Trophoblast cell (in vitro differentiated cells and primary cell): ENCODE measurements around the gene DENND1C.

Experiments used
- DNase-seq, 2 donors: peaks; one replicate each; pipeline ENCODE4 v3.0.0-alpha.2; 2016
- H2AFZ ChIP-seq: 2 replicates; pipeline ENCODE4 v1.6.1; 2013; ENCODE audit warnings: low read length, moderate library complexity, mild to moderate bottlenecking; ENCODE audit not compliant: insufficient read depth, poor library complexity
- H2AK5ac ChIP-seq: 2 replicates; pipeline ENCODE4 v1.6.1; 2013; ENCODE audit warnings: mild to moderate bottlenecking, low read length
- H2BK120ac ChIP-seq: 2 replicates; pipeline ENCODE4 v1.6.1; 2013; ENCODE audit warnings: low read length, mild to moderate bottlenecking, moderate library complexity; ENCODE audit not compliant: insufficient read depth, poor library complexity
- H2BK12ac ChIP-seq: 2 replicates; pipeline ENCODE4 v1.6.1; 2013; ENCODE audit warnings: mild to moderate bottlenecking, low read length, moderate library complexity
- H2BK5ac ChIP-seq: 2 replicates; pipeline ENCODE4 v1.6.1; 2013; ENCODE audit warnings: low read length, low read depth, moderate library complexity, mild to moderate bottlenecking; ENCODE audit not compliant: poor library complexity
- H3K14ac ChIP-seq: 2 replicates; pipeline ENCODE4 v1.6.1; 2013; ENCODE audit warnings: mild to moderate bottlenecking, low read length
- H3K18ac ChIP-seq: 2 replicates; pipeline ENCODE4 v1.6.1; 2013; ENCODE audit warnings: mild to moderate bottlenecking, low read length
- H3K23ac ChIP-seq: 2 replicates; pipeline ENCODE4 v1.6.1; 2013; ENCODE audit warnings: low read length
- H3K27ac ChIP-seq: 2 replicates; pipeline ENCODE4 v1.5.1; 2013; ENCODE audit warnings: low read depth, mild to moderate bottlenecking, inconsistent platforms, low read length, moderate library complexity
- H3K27me3 ChIP-seq: 2 replicates; pipeline ENCODE4 v1.6.1; 2013; ENCODE audit warnings: inconsistent platforms, mild to moderate bottlenecking, low read length, moderate library complexity; ENCODE audit not compliant: insufficient read depth
- H3K36me3 ChIP-seq, 2 experiments: 1 replicate in 1 of 2; 2 replicates in 1 of 2; pipeline ENCODE4 v1.6.1; 2013; ENCODE audit warnings: low read length in 2 of 2, mild to moderate bottlenecking in 2 of 2, moderate library complexity in 1 of 2; ENCODE audit not compliant: insufficient read depth in 2 of 2, control insufficient read depth in 1 of 2
- H3K4ac ChIP-seq: 2 replicates; pipeline ENCODE4 v1.6.1; 2013; ENCODE audit warnings: low read depth, mild to moderate bottlenecking, low read length, moderate library complexity
- H3K4me1 ChIP-seq, 2 experiments: 1 replicate in 1 of 2; 2 replicates in 1 of 2; pipeline ENCODE4 v1.6.1; 2013; ENCODE audit warnings: low read length in 2 of 2, mild to moderate bottlenecking in 2 of 2, moderate library complexity in 1 of 2; ENCODE audit not compliant: insufficient read depth in 2 of 2, control insufficient read depth in 1 of 2
- H3K4me2 ChIP-seq: 2 replicates; pipeline ENCODE4 v1.6.1; 2013; ENCODE audit warnings: inconsistent platforms, mild to moderate bottlenecking, low read length, moderate library complexity
- H3K4me3 ChIP-seq: 2 replicates; pipeline ENCODE4 v1.5.1; 2013; ENCODE audit warnings: mild to moderate bottlenecking, low read depth, low read length, inconsistent platforms
- H3K79me1 ChIP-seq: one replicate; pipeline ENCODE4 v1.6.1; 2013; ENCODE audit warnings: low read length
- H3K79me2 ChIP-seq: 2 replicates; pipeline ENCODE4 v1.6.1; 2013; ENCODE audit warnings: low read length, mild to moderate bottlenecking; ENCODE audit not compliant: control insufficient read depth, insufficient read depth, poor library complexity
- H3K9ac ChIP-seq: 2 replicates; pipeline ENCODE4 v1.6.1; 2013; ENCODE audit warnings: mild to moderate bottlenecking, low read length
- H3K9me3 ChIP-seq: 2 replicates; pipeline ENCODE4 v1.6.1; 2013; ENCODE audit warnings: low read depth, mild to moderate bottlenecking, control low read depth, inconsistent platforms, low read length; ENCODE audit not compliant: insufficient read depth
- H4K12ac ChIP-seq: 2 replicates; pipeline ENCODE4 v1.6.1; 2013; ENCODE audit warnings: low read depth, mild to moderate bottlenecking, low read length, moderate library complexity
- H4K8ac ChIP-seq: 2 replicates; pipeline ENCODE4 v1.6.1; 2013; ENCODE audit warnings: low read depth, mild to moderate bottlenecking, low read length, moderate library complexity
- H4K91ac ChIP-seq: one replicate; pipeline ENCODE4 v1.6.1; 2013; ENCODE audit warnings: low read depth, mild to moderate bottlenecking, low read length, moderate library complexity
- whole genome bisulfite sequencing: extraction: QIAGEN DNeasy Blood & Tissue Kit; methylation state at CpG from one replicate; pipeline ENCODE4 v1.1.7; 2013; ENCODE audit warnings: missing lambda C conversion rate; ENCODE audit not compliant: insufficient read length, insufficient coverage; ENCODE audit errors: extremely low coverage; 5-methylcytosine and 5-hydroxymethylcytosine counted together

DENND1C gene

DNA sequence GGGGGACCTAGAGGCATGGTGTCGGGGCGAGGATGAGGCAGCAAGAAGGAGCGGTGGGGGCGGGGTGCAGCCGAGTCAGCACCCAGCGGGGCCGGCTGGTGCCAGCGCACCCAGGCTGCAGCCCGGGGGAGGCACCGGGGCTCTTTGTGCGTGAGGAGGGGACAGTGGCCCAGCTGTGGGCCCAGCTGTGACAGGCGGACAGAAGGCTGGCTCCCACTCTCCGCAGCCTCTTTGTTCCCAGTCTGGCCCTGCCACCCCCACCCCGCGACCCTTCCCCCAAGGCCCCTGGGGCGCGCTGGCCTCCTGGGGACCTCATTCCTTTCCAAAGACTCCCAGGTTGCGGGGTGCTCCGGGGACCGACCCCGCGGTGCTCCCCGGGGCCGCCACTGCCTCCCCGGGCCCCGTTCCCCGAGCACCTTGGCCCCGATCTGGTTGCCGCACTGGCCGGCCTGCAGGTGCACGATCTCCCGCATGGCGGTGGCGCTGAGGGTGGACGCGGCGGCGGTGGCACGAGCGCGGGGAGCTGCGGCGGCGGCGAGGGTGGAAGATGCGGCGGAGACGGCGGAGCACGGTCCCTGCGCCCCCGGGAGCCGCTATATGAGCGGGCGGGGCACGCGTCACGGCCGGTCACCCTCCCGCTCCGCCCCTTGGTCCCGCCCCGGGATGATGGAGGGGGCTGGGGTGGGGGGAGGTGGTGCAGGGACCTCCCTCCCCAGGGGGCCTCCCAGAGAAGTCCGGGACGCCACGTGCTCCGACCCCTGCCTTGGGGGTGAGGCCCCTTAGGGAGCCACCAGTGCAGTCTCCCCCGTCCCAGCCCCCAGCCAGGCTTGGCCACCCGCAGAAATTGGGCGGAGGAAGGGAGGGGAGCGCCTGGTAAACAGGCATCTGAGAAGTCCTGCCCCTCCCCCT is 20.4 kb upstream of the DENND1C start, which contains the start of gene TUBB4A:
Gene TUBB4A, minus strand, starts transcription at position 570 of the 909 bp plus-strand sequence. Its CDS starts 97 bp downstream, at position 473.
- Histone ChIP-seq H3K4me2 (peak within 1 kb of the TSS; percentile 45), H4K91ac (no peak within 1 kb of the TSS), H2BK120ac (no peak within 1 kb of the TSS), H3K4ac (no peak within 1 kb of the TSS), H4K8ac (no peak within 1 kb of the TSS), H3K27ac (no peak within 1 kb of the TSS), H2AFZ (peak within 1 kb of the TSS; percentile 25), H3K79me1 (no peaks in the 10 kb centered on the region), H3K9me3 (peaks cover 1% of the 10 kb centered on the region), H3K79me2 (no peaks in the 10 kb centered on the region), H2AK5ac (no peak within 1 kb of the TSS), H3K27me3 (peaks cover 20% of the 10 kb centered on the region), H3K14ac (no peak within 1 kb of the TSS), H2BK12ac (no peak within 1 kb of the TSS), H3K9ac (no peak within 1 kb of the TSS), H3K18ac (no peak within 1 kb of the TSS), H3K4me1 (no peaks in the 10 kb centered on the region), H3K23ac (peak within 1 kb of the TSS; percentile 90), H3K36me3 (no peaks in the 10 kb centered on the region), H3K4me3 (peak within 1 kb of the TSS; percentile 1), H2BK5ac (no peak within 1 kb of the TSS), H4K12ac (no peak within 1 kb of the TSS)
- DNase-seq = no peak
- no CpG with 5 or more reads among the region's 71 CpGs for WGBS

DNA sequence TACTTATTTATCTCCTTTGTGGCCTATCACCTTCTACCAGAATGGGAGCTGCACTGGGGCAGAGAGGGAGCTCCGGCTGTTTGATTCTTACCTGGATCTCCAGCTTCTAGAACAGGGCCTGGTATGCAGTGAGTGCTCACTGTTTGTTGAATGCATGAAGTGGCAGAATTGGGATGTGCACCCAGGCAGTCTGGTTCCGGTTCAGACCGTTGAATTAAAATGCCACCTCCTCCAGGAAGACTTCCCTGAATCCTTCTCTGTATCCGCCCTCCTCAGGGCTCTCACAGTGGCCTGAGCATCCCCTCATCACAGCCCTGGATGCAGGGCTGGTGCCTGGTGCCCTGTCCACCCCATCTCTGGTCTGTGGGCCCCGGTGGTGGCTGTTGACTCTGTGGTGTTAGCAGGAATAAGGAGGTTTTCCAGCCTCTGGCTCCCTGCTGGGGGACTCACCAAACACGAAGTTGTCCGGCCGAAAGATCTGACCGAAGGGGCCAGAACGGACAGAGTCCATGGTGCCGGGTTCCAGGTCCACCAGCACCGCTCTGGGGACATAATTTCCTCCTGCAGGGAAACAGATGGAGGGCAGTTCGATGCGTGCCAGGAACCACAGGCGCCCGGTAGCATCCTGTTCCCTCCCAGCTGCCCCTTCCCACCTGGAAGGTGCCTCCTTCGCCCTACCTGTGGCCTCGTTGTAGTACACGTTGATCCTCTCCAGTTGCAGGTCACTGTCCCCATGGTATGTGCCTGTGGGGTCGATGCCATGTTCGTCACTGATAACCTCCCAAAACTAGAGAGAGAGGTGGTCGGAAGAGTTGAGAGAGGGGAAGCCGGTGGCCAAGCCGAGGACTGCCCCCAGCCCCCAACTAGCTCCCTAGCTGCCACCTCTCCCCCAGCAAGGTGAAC is 19.5 kb upstream of the DENND1C start:
- Histone ChIP-seq H3K4me2 (no peak overlapping the region), H3K9ac (no peak overlapping the region), H4K8ac (no peak overlapping the region), H3K36me3 (no peaks in the 10 kb centered on the region), H3K4me1 (no peaks in the 10 kb centered on the region), H3K9me3 (peaks cover 1% of the 10 kb centered on the region), H2AK5ac (no peak overlapping the region), H3K27me3 (peaks cover 20% of the 10 kb centered on the region), H3K18ac (no peak overlapping the region), H3K4ac (no peak overlapping the region), H3K27ac (no peak overlapping the region), H4K12ac (no peak overlapping the region), H2BK12ac (no peak overlapping the region), H3K79me1 (no peaks in the 10 kb centered on the region), H4K91ac (no peak overlapping the region), H3K14ac (no peak overlapping the region), H3K4me3 (peak overlapping the region; percentile 1), H2BK5ac (no peak overlapping the region), H3K23ac (no peak overlapping the region), H2AFZ (no peak overlapping the region), H3K79me2 (no peaks in the 10 kb centered on the region), H2BK120ac (no peak overlapping the region)
- DNase-seq = no peak
- no CpG with 5 or more reads among the region's 24 CpGs for WGBS

DNA sequence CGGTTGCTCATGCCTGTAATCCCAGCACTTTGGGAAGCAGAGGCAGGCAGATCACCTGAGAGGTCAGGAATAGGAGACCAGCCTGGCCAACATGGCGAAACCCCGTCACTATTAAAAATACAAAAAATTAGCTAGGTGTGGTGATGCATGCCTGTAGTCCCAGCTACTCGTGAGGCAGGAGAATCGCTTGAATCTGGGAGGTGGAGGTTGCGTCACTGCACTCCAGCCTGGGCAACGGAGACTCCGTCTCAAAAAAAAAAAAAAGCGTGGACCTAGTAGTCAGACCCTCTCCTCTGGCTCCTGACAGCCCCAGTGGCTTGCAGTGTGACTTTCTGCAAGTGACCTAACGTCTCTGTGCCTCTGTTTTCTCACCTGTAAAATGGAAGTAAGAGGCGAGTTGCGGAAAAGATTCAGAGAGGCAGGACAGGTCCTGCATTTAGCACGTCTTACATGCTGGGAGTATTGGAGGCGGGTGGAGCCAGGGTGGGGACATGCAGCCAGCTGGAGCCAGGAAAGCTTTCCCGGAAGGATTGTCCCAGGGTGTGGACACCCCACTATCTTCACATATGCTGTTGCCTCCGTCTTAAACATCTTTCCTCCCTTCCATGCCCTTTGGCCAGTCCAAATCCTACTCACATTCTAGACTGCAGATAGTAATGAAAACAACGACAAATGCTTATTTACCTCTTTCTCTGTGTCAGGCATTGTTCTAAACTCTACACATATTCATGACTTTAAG is 17.6 kb upstream of the DENND1C start:
- H2BK120ac ChIP-seq = no peak overlapping the region
- no peak overlapping the region for H3K4ac ChIP-seq
- H4K12ac ChIP-seq = no peak overlapping the region
- H3K9me3 ChIP-seq = peaks cover 1% of the 10 kb centered on the region
- no peak overlapping the region for H3K14ac ChIP-seq
- H4K91ac ChIP-seq = no peak overlapping the region
- no peak overlapping the region for H3K27ac ChIP-seq
- no peaks in the 10 kb centered on the region for H3K79me1 ChIP-seq
- H3K9ac ChIP-seq = no peak overlapping the region
- H3K4me2 ChIP-seq = no peak overlapping the region
- no peak overlapping the region for H2AFZ ChIP-seq
- H3K79me2 ChIP-seq = no peaks in the 10 kb centered on the region
- no peak for DNase-seq
- H3K36me3 ChIP-seq = no peaks in the 10 kb centered on the region
- no peak overlapping the region for H3K4me3 ChIP-seq
- H4K8ac ChIP-seq = no peak overlapping the region
- no peak overlapping the region for H3K18ac ChIP-seq
- no peak overlapping the region for H2AK5ac ChIP-seq
- no peak overlapping the region for H2BK5ac ChIP-seq
- no peak overlapping the region for H3K23ac ChIP-seq
- no peak overlapping the region for H2BK12ac ChIP-seq
- peaks cover 20% of the 10 kb centered on the region for H3K27me3 ChIP-seq
- WGBS = no CpG with 5 or more reads among the region's 17 CpGs
- no peaks in the 10 kb centered on the region for H3K4me1 ChIP-seq
